ENCODE results near the gene MORC2. TPM values are rescaled to one million over a fixed set of nuclear protein-coding genes. Genes with fewer than 3 reads are reported as not detected.

MORC2 gene
- total RNA-seq, 1 donor from 2014 or later = 20.0 TPM

DNA sequence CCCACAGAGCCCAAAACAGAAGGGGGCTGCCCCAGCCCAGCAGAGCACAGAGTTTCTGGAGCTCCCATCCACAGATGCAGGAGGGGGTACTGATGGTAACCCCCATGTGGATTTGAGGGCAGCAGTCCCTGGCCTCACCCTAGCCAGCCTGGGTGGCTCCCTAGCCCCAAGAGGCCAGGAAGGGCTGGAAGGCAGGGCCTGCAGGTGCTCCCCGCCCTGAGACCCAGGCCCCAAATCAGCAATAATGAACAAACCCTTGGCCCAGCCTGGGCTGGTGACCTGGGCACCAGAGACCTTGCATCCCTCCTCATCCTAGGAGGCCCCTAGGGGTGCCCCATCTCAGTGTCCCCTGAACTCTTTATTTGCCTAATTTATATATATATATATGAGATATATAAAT, 61.6 kb downstream of the MORC2 start:
- ATAC-seq (no peak), DNase-seq (no peak)
- TF ChIP-seq, protein P1, sequence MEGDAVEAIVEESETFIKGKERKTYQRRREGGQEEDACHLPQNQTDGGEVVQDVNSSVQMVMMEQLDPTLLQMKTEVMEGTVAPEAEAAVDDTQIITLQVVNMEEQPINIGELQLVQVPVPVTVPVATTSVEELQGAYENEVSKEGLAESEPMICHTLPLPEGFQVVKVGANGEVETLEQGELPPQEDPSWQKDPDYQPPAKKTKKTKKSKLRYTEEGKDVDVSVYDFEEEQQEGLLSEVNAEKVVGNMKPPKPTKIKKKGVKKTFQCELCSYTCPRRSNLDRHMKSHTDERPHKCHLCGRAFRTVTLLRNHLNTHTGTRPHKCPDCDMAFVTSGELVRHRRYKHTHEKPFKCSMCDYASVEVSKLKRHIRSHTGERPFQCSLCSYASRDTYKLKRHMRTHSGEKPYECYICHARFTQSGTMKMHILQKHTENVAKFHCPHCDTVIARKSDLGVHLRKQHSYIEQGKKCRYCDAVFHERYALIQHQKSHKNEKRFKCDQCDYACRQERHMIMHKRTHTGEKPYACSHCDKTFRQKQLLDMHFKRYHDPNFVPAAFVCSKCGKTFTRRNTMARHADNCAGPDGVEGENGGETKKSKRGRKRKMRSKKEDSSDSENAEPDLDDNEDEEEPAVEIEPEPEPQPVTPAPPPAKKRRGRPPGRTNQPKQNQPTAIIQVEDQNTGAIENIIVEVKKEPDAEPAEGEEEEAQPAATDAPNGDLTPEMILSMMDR (IDR thresholded peaks at IDR 0.05) = no peak
- Histone ChIP-seq H3K4me1 (no peaks in the 10 kb centered on the region), H3K36me3 (no peaks in the 10 kb centered on the region), H3K27ac (no peak overlapping the region), H3K27me3 (no peaks in the 10 kb centered on the region), H3K9me3 (no peaks in the 10 kb centered on the region), H3K4me3 (no peak overlapping the region)
- intact Hi-C loops (cut with DNase I) = no loop called here

DNA sequence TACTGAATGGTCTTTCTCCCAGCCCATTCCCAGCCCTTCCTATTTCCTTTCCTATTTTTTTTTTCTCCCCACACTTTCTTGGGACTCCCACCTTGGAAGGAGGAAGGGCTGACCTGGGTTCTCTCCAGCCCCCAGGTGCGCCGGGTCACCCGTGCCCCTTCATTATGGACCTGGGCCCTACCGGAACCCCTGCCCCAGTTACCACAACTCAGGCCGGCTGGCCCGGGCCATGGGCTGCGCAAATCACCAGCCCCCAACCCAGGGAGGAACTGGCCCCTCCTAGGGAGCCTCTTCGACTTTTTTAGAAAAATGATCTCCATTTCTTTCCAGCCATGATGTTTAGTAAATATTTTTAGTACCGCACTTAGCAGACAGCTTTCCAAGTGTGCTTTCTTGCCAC, 62.2 kb downstream of the MORC2 start:
- Histone ChIP-seq H3K36me3 (no peaks in the 10 kb centered on the region), H3K9me3 (no peaks in the 10 kb centered on the region), H3K27me3 (no peaks in the 10 kb centered on the region), H3K4me1 (no peaks in the 10 kb centered on the region), H3K27ac (no peak overlapping the region), H3K4me3 (no peak overlapping the region)
- TF ChIP-seq, protein P1 (IDR thresholded peaks at IDR 0.05) = no peak
- ATAC-seq (no peak), DNase-seq (peak; percentile 38)
- intact Hi-C loops (cut with DNase I) = no loop called here

DNA sequence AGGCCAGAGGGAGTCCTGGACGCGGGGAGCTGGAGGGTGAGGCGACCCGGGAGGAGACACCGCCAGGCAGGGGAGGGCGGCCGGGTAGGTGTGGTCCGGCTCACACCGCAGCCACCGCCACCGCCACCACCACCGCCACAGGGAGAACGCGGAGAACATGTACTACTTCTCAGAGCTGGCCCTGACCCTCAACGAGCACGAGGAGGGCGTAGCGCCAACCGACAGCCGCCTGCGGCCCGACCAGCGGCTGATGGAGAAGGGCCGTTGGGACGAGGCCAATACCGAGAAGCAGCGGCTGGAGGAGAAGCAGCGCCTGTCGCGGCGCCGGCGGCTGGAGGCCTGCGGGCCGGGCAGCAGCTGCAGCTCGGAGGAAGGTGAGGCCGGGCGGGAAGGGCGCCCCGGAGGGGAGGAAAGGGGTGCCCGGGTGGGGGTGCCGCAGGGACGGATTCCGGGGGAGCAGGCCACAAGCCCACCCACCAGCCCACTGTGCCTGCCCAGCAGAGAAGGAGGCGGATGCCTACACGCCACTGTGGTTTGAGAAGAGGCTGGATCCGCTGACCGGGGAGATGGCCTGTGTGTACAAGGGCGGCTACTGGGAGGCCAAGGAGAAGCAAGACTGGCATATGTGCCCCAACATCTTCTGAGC, 62.8 kb downstream of the MORC2 start:
- H3K27ac ChIP-seq = no peak overlapping the region
- H3K4me3 ChIP-seq = no peak overlapping the region
- no peaks in the 10 kb centered on the region for H3K27me3 ChIP-seq
- peak; percentile 50 for DNase-seq
- intact Hi-C loops (cut with DNase I) = no loop called here
- TF ChIP-seq, protein P1 (IDR thresholded peaks at IDR 0.05) = no peak
- H3K9me3 ChIP-seq = no peaks in the 10 kb centered on the region
- no peaks in the 10 kb centered on the region for H3K36me3 ChIP-seq
- no peaks in the 10 kb centered on the region for H3K4me1 ChIP-seq
- ATAC-seq = no peak

DNA sequence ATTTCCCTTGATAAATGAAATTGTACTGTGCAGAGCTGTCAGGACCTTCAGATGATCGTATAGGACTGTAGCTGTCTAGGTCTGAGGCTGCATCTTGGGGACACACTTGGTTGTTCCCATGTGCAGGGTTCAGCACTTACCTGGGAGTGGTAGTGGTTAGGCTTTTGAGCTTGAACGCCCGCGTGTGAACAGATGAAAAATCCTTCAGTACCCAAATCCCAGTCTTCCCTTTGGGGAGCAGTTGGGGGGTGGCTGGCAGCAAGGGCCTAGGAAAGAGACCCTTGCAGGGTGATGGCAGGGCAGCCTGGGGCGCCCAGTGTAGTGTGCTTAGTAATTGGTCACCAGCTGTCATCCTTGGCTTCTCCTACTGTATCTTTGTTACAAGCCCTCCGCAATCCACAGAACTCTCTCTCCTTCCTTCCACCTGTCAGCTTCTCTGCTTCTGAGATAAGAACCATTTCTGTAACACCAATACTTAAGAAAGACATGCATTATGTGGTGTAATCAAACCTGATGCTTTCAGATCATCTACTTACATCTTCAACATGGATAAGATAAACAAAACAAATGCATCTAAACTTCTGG, 64.6 kb downstream of the MORC2 start:
- TF ChIP-seq, protein P1 (IDR thresholded peaks at IDR 0.05) = no peak
- Histone ChIP-seq H3K4me3 (no peak overlapping the region), H3K4me1 (no peaks in the 10 kb centered on the region), H3K36me3 (no peaks in the 10 kb centered on the region), H3K27me3 (no peaks in the 10 kb centered on the region), H3K9me3 (peaks cover 1% of the 10 kb centered on the region), H3K27ac (no peak overlapping the region)
- ATAC-seq = no peak
- no peak for DNase-seq
- intact Hi-C loops (cut with DNase I) = no loop called here

DNA sequence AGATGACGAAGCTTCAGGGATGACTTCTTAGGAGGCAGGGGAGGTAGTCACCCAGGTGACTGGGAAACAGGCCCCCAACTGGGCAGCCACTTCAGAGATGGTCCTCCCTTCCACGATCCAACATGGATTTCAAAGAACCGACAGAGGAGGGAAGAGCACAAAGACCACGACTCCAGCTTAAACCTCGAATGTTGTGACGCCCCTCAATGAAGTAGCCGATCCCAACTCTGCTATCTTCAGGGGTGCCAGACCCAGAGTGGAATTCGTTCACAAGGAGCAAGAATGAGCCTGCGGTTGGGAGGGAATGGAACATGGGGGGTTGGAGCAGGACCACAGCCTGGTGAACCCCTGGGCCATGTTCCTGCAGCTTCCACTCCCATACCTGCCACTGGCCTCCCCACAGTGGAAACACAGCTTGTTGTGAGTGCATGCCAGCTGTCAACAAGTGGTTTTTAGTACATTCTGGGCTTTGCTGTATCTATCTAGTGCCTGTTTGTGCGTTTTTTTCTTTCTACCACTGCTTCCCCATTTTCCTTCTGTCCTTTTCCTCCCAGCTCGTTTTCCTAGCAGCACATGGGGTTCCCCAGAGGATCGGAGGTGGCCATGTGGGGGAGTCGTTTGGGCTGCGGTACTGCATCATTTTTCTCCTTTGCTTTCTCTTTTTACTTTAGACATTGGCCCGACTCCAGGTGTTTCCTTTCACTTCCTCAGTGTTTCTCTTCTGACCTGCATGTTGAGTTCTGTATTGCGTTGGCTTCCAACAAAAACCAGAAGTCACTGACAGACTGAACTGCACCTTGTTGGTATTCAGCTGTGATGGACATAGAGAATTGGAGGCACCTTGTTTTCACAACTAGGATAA, 65.8 kb downstream of the MORC2 start:
- Histone ChIP-seq H3K36me3 (no peaks in the 10 kb centered on the region), H3K4me3 (no peak overlapping the region), H3K27ac (no peak overlapping the region), H3K9me3 (peaks cover 7% of the 10 kb centered on the region), H3K4me1 (no peaks in the 10 kb centered on the region), H3K27me3 (no peaks in the 10 kb centered on the region)
- no peak for ATAC-seq
- DNase-seq = peak; percentile 37
- TF ChIP-seq, protein P1 (IDR thresholded peaks at IDR 0.05) = no peak
- intact Hi-C loops (cut with DNase I) = no loop called here

Data from upper lobe of right lung (tissue), 1 donor.